Fibroblast of villous mesenchyme (primary cell): ENCODE results near the gene NBEA. TPM values are rescaled to one million over a fixed set of nuclear protein-coding genes. Genes with fewer than 3 reads are reported as not detected.

Source experiments
- DNase-seq: peaks from one replicate; pipeline ENCODE4 v3.0.0-alpha.2; 2010; ENCODE audit warnings: low read depth
- H3K4me3 ChIP-seq: 2 replicates; pipeline ENCODE4 v1.5.1; 2011; ENCODE audit warnings: low read depth, mild to moderate bottlenecking, low read length
- CTCF ChIP-seq: IDR thresholded peaks from 2 replicates; pipeline ENCODE4 v1.5.1; 2012; ENCODE audit warnings: low read depth, mild to moderate bottlenecking, low read length; ENCODE audit not compliant: insufficient read depth
- total RNA-seq: library from RNA; depleted of rRNA; stranded (reverse); fragments of >200 nt; gene quantifications from 2 replicates; pipeline ENCODE4 v1.2.3, GENCODE V29; 2012

NBEA gene
- total RNA-seq, 1 donor, result 9.5 TPM

GRCh38 chr13:35225159-35225558 is 283.1 kb downstream of the NBEA start:
- DNase-seq, result no peak
- no peak overlapping the region for H3K4me3 ChIP-seq
- no peak for TF ChIP-seq CTCF

GRCh38 chr13:35225582-35225981 is 283.5 kb downstream of the NBEA start:
- no peak overlapping the region for H3K4me3 ChIP-seq
- no peak for DNase-seq
- TF ChIP-seq CTCF, result no peak

- DNase-seq, result no peak
- no peak overlapping the region for H3K4me3 ChIP-seq
- TF ChIP-seq CTCF, result no peak
Observed at GRCh38 chr13:35228536-35228935, 286.5 kb downstream of the NBEA start.

DNA sequence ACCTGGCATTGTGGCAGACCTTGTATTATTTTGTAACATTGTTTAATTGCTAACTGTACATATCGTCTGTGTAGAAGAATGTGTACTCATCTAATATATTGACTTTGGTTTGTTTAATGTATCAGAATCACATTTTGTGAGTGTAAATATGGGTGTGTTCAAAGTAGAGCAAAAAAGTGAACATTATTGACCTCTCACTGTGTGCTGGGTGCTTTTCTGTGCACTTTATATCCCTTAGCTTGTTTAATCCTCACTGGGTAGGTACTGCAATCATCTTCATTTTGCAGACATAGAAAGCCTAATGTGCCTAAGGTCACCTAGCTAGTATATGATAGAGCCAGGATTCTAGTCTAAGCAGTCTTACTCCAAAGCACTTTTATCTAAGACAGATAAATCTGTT is 289.4 kb downstream of the NBEA start:
- TF ChIP-seq CTCF, result no peak
- H3K4me3 ChIP-seq, result no peak overlapping the region
- DNase-seq, result no peak

GRCh38 chr13:35238274-35238673 is 296.2 kb downstream of the NBEA start:
- H3K4me3 ChIP-seq, result no peak overlapping the region
- no peak for DNase-seq

GRCh38 chr13:35252536-35253205 is 310.6 kb downstream of the NBEA start:
- no peak for DNase-seq
- TF ChIP-seq CTCF, result no peak
- no peak overlapping the region for H3K4me3 ChIP-seq

More at GRCh38 chr13:35238274-35238673, 296.2 kb downstream of the NBEA start:
- TF ChIP-seq CTCF, result no peak

DNA sequence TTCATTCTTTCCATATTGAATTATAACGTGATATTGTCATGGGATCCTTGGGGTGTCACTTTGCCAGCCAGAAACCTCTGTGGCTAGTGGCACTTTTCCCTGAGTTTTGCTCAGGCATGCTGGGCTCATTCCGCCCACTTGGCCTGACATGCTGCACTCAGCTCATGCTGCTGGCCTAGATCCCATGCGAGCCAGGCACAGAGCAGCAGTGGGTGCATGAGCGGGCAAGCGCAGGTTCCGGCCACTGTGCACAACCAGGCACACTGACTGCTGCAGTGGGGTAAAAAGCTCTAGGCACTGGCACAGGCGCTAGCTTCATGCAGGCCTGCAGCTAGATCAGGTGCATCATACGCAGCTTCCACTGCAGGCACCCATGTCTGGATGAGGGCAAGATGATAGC is 313.2 kb downstream of the NBEA start:
- no peak overlapping the region for H3K4me3 ChIP-seq
- no peak for DNase-seq
- TF ChIP-seq CTCF, result no peak
